Mesendoderm (in vitro differentiated cells): ENCODE results near the gene NDST1.

Source experiments
- DNase-seq: peaks from one replicate; pipeline ENCODE4 v3.0.0; 2013
- H2AK5ac ChIP-seq: 2 replicates; pipeline ENCODE4 v1.6.1; 2013; ENCODE audit warnings: low read length, inconsistent platforms
- H2BK120ac ChIP-seq: 2 replicates; pipeline ENCODE4 v1.6.1; 2013; ENCODE audit warnings: low read depth, mild to moderate bottlenecking, low read length, moderate library complexity, mixed read lengths
- H2BK15ac ChIP-seq: replicated peaks from 2 replicates; pipeline ENCODE4 v1.6.1; 2013; ENCODE audit warnings: low read depth, mild to moderate bottlenecking, moderate library complexity
- H2BK5ac ChIP-seq: 2 replicates; pipeline ENCODE4 v1.6.1; 2013; ENCODE audit warnings: low read length, inconsistent platforms
- H3K18ac ChIP-seq: 2 replicates; pipeline ENCODE4 v1.6.1; 2013; ENCODE audit warnings: mild to moderate bottlenecking, low read length, mixed read lengths
- H3K23ac ChIP-seq: one replicate; pipeline ENCODE4 v1.6.1; 2013; ENCODE audit warnings: low read length
- H3K27ac ChIP-seq: 2 replicates; pipeline ENCODE4 v1.5.1; 2013; ENCODE audit warnings: low read depth, mild to moderate bottlenecking, inconsistent platforms, low read length, moderate library complexity
- H3K27me3 ChIP-seq: 2 replicates; pipeline ENCODE4 v1.6.1; 2013; ENCODE audit warnings: low read length, control low read depth, mild to moderate bottlenecking, inconsistent platforms; ENCODE audit not compliant: insufficient read depth, poor library complexity
- H3K36me3 ChIP-seq: 2 replicates; pipeline ENCODE4 v1.6.1; 2013; ENCODE audit warnings: low read length, inconsistent platforms; ENCODE audit not compliant: control insufficient read depth, insufficient read depth
- H3K4ac ChIP-seq: one replicate; pipeline ENCODE4 v1.6.1; 2013; ENCODE audit warnings: low read depth, mild to moderate bottlenecking, low read length, moderate library complexity
- H3K4me1 ChIP-seq: 2 replicates; pipeline ENCODE4 v1.6.1; 2013; ENCODE audit warnings: low read depth, low read length, inconsistent platforms; ENCODE audit not compliant: control insufficient read depth
- H3K4me2 ChIP-seq: 2 replicates; pipeline ENCODE4 v1.6.1; 2013; ENCODE audit warnings: low read length
- H3K4me3 ChIP-seq: 2 replicates; pipeline ENCODE4 v1.5.1; 2013; ENCODE audit warnings: mild to moderate bottlenecking, low read length
- H3K56ac ChIP-seq: one replicate; pipeline ENCODE4 v1.6.1; 2013; ENCODE audit warnings: low read length
- H3K79me1 ChIP-seq: 2 replicates; pipeline ENCODE4 v1.6.1; 2013; ENCODE audit warnings: low read length, inconsistent platforms
- H3K79me2 ChIP-seq: 2 replicates; pipeline ENCODE4 v1.6.1; 2013; ENCODE audit warnings: mild to moderate bottlenecking, low read length; ENCODE audit not compliant: control insufficient read depth, insufficient read depth
- H3K9ac ChIP-seq: 2 replicates; pipeline ENCODE4 v1.6.1; 2013; ENCODE audit warnings: low read length, inconsistent platforms
- H4K5ac ChIP-seq: one replicate; pipeline ENCODE4 v1.6.1; 2013; ENCODE audit warnings: low read length
- H4K8ac ChIP-seq: one replicate; pipeline ENCODE4 v1.6.1; 2013; ENCODE audit warnings: low read depth, mild to moderate bottlenecking, control low read depth, low read length, moderate library complexity
- WGBS: extraction: QIAGEN DNeasy Blood & Tissue Kit; methylation state at CpG from one replicate; pipeline ENCODE4 v1.1.7; 2013; ENCODE audit warnings: low lambda C conversion rate, missing lambda C conversion rate; ENCODE audit not compliant: insufficient coverage; ENCODE audit errors: extremely low coverage; 5-methylcytosine and 5-hydroxymethylcytosine counted together

NDST1 gene

GRCh38 chr5:150578781-150579461 lies 71.0 kb downstream of the NDST1 start:
- Histone ChIP-seq H3K79me1 (no peaks in the 10 kb centered on the region), H3K79me2 (no peaks in the 10 kb centered on the region), H3K4me3 (no peak overlapping the region), H4K8ac (no peak overlapping the region), H3K18ac (no peak overlapping the region), H3K36me3 (no peaks in the 10 kb centered on the region), H3K4ac (no peak overlapping the region), H2BK5ac (no peak overlapping the region), H2AK5ac (no peak overlapping the region), H3K27me3 (no peaks in the 10 kb centered on the region), H2BK15ac (no peak overlapping the region), H3K9ac (no peak overlapping the region), H3K4me2 (no peak overlapping the region), H3K4me1 (peaks cover 4% of the 10 kb centered on the region), H3K27ac (no peak overlapping the region), H2BK120ac (no peak overlapping the region), H3K23ac (no peak overlapping the region), H4K5ac (no peak overlapping the region), H3K56ac (no peak overlapping the region)
- WGBS = no CpG with 5 or more reads among the region's 16 CpGs
- DNase-seq = no peak

- Histone ChIP-seq H3K18ac (no peak overlapping the region), H3K4me3 (no peak overlapping the region)
Observed at GRCh38 chr5:150579462-150580400, 71.8 kb downstream of the NDST1 start.

GRCh38 chr5:150580917-150581316 lies 73.0 kb downstream of the NDST1 start:
- no peak overlapping the region for H3K4me3 ChIP-seq
- DNase-seq = no peak
- WGBS = no CpG with 5 or more reads among the region's 3 CpGs

More at GRCh38 chr5:150579462-150580400, 71.8 kb downstream of the NDST1 start:
- no peak overlapping the region for H4K5ac ChIP-seq
- no peak overlapping the region for H2BK5ac ChIP-seq
- H2BK15ac ChIP-seq = no peak overlapping the region
- no peaks in the 10 kb centered on the region for H3K79me2 ChIP-seq
- H3K4ac ChIP-seq = no peak overlapping the region
- H2BK120ac ChIP-seq = no peak overlapping the region
- H3K79me1 ChIP-seq = no peaks in the 10 kb centered on the region
- no peak overlapping the region for H2AK5ac ChIP-seq
- no peak overlapping the region for H3K4me2 ChIP-seq
- H3K4me1 ChIP-seq = peaks cover 4% of the 10 kb centered on the region
- no CpG with 5 or more reads among the region's 11 CpGs for WGBS
- no peak overlapping the region for H4K8ac ChIP-seq
- H3K36me3 ChIP-seq = no peaks in the 10 kb centered on the region
- no peaks in the 10 kb centered on the region for H3K27me3 ChIP-seq
- H3K23ac ChIP-seq = no peak overlapping the region
- no peak overlapping the region for H3K9ac ChIP-seq
- DNase-seq = no peak
- no peak overlapping the region for H3K56ac ChIP-seq
- no peak overlapping the region for H3K27ac ChIP-seq

GRCh38 chr5:150582241-150583109 lies 74.5 kb downstream of the NDST1 start:
- H3K4me2 ChIP-seq = no peak overlapping the region
- H2AK5ac ChIP-seq = no peak overlapping the region
- no peak overlapping the region for H3K18ac ChIP-seq
- no peaks in the 10 kb centered on the region for H3K36me3 ChIP-seq
- H3K79me2 ChIP-seq = no peaks in the 10 kb centered on the region
- H3K9ac ChIP-seq = no peak overlapping the region
- no peak for DNase-seq
- H4K8ac ChIP-seq = no peak overlapping the region
- H3K23ac ChIP-seq = no peak overlapping the region
- no peak overlapping the region for H2BK5ac ChIP-seq
- no peak overlapping the region for H3K4ac ChIP-seq
- H4K5ac ChIP-seq = no peak overlapping the region
- H3K27ac ChIP-seq = no peak overlapping the region
- no CpG with 5 or more reads among the region's 19 CpGs for WGBS
- H2BK15ac ChIP-seq = no peak overlapping the region
- H3K56ac ChIP-seq = no peak overlapping the region
- H3K27me3 ChIP-seq = no peaks in the 10 kb centered on the region
- H3K79me1 ChIP-seq = no peaks in the 10 kb centered on the region
- H3K4me1 ChIP-seq = peaks cover 4% of the 10 kb centered on the region
- no peak overlapping the region for H2BK120ac ChIP-seq
- no peak overlapping the region for H3K4me3 ChIP-seq

More at GRCh38 chr5:150580917-150581316, 73.0 kb downstream of the NDST1 start:
- Histone ChIP-seq H3K18ac (no peak overlapping the region), H2AK5ac (no peak overlapping the region), H3K4ac (no peak overlapping the region), H2BK120ac (no peak overlapping the region), H4K5ac (no peak overlapping the region), H3K56ac (no peak overlapping the region), H4K8ac (no peak overlapping the region), H3K79me2 (no peaks in the 10 kb centered on the region), H3K27me3 (no peaks in the 10 kb centered on the region), H3K9ac (no peak overlapping the region), H2BK15ac (no peak overlapping the region), H3K4me2 (no peak overlapping the region), H3K36me3 (no peaks in the 10 kb centered on the region), H3K79me1 (no peaks in the 10 kb centered on the region), H3K4me1 (peaks cover 4% of the 10 kb centered on the region), H3K27ac (no peak overlapping the region), H2BK5ac (no peak overlapping the region), H3K23ac (no peak overlapping the region)

- Histone ChIP-seq H3K9ac (no peak overlapping the region), H3K4me2 (no peak overlapping the region), H4K5ac (no peak overlapping the region), H3K4ac (no peak overlapping the region), H2BK120ac (no peak overlapping the region), H3K27me3 (no peaks in the 10 kb centered on the region), H3K4me1 (no peaks in the 10 kb centered on the region), H2BK15ac (no peak overlapping the region), H3K56ac (no peak overlapping the region), H3K4me3 (no peak overlapping the region), H3K27ac (no peak overlapping the region), H2AK5ac (no peak overlapping the region), H3K18ac (no peak overlapping the region), H3K36me3 (no peaks in the 10 kb centered on the region), H4K8ac (no peak overlapping the region), H3K23ac (no peak overlapping the region), H2BK5ac (no peak overlapping the region), H3K79me1 (no peaks in the 10 kb centered on the region), H3K79me2 (no peaks in the 10 kb centered on the region)
- WGBS = no CpG with 5 or more reads among the region's 9 CpGs
- DNase-seq = no peak
Observed at GRCh38 chr5:150583541-150584225, 75.8 kb downstream of the NDST1 start.
